ENCODE results near the gene CPNE6. TPM values are rescaled to one million over a fixed set of nuclear protein-coding genes. Genes with fewer than 3 reads are reported as not detected.
A peak's percentile ranks its signal among the peaks of the same experiment; 100 is the strongest.

The CPNE6 gene
- total and polyA plus RNA-seq, 2 of the 13 experiments (the other 11 are each of a cell fraction or from before 2014, with no cell fraction given) = not detected

DNA sequence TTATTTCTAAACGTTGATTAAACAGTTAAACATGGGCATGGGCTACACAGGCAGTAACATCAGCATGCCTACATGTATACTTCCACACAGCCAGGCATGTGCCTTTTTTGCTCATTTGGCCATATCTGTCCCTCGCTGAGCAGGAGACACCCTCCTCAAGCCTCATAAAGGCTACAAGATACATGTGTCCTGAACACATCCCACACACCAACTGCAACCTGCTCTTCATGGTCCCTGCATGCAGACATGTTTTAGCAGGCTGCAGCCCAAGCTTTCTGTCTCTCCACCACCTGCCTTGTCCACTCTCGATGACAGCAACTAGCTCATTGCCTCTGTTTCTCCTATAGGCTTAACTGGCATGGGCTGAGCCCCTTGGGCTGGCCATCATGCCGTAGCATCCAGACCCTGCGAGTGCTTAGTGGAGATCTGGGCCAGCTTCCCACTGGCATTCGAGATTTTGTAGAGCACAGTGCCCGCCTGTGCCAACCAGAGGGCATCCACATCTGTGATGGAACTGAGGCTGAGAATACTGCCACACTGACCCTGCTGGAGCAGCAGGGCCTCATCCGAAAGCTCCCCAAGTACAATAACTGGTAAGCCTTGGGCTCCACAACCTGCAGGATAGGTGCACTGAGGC is 25.3 kb downstream of the CPNE6 start (continued):
- TF ChIP-seq FOXO1 (CRISPR knock-in tag; IDR thresholded peaks at IDR 0.05) = 0 out of 2 replicates have a peak, but pooled peaks have one; percentile 31
- TF ChIP-seq, protein P1, sequence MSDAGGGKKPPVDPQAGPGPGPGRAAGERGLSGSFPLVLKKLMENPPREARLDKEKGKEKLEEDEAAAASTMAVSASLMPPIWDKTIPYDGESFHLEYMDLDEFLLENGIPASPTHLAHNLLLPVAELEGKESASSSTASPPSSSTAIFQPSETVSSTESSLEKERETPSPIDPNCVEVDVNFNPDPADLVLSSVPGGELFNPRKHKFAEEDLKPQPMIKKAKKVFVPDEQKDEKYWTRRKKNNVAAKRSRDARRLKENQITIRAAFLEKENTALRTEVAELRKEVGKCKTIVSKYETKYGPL (CRISPR knock-in tag; IDR thresholded peaks at IDR 0.05) = no peak
- no peak for TF ChIP-seq KDM5A (IDR thresholded peaks at IDR 0.05; ENCODE audit: borderline replicate concordance, low read length)
- no peak for TF ChIP-seq ZEB1 (IDR thresholded peaks at IDR 0.05; ENCODE audit: insufficient replicate concordance, low read depth)
- 0 out of 2 replicates have a peak, but pooled peaks have one; percentile 55 for TF ChIP-seq MZF1 (CRISPR knock-in tag; IDR thresholded peaks at IDR 0.05; ENCODE audit: borderline replicate concordance)
- TF ChIP-seq, protein P2, sequence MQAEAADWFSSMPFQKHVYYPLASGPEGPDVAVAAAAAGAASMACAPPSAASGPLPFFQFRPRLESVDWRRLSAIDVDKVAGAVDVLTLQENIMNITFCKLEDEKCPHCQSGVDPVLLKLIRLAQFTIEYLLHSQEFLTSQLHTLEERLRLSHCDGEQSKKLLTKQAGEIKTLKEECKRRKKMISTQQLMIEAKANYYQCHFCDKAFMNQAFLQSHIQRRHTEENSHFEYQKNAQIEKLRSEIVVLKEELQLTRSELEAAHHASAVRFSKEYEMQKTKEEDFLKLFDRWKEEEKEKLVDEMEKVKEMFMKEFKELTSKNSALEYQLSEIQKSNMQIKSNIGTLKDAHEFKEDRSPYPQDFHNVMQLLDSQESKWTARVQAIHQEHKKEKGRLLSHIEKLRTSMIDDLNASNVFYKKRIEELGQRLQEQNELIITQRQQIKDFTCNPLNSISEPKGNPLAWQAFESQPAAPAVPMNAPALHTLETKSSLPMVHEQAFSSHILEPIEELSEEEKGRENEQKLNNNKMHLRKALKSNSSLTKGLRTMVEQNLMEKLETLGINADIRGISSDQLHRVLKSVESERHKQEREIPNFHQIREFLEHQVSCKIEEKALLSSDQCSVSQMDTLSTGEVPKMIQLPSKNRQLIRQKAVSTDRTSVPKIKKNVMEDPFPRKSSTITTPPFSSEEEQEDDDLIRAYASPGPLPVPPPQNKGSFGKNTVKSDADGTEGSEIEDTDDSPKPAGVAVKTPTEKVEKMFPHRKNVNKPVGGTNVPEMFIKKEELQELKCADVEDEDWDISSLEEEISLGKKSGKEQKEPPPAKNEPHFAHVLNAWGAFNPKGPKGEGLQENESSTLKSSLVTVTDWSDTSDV (CRISPR knock-in tag; IDR thresholded peaks at IDR 0.05) = no peak
- TF ChIP-seq POLR2AphosphoS2 (IDR thresholded peaks at IDR 0.05; ENCODE audit: low read depth, low read length) = no peak
- no peak for TF ChIP-seq MAF1 (CRISPR knock-in tag; IDR thresholded peaks at IDR 0.05; ENCODE audit: borderline replicate concordance)
- no peak for TF ChIP-seq MLLT10 (CRISPR knock-in tag; IDR thresholded peaks at IDR 0.05)
- no peak for TF ChIP-seq ZNF629 (CRISPR knock-in tag; conservative IDR thresholded peaks at IDR 0.05)
- no peak for TF ChIP-seq ZSCAN25 (CRISPR knock-in tag; IDR thresholded peaks at IDR 0.05)
- TF ChIP-seq, protein P3, sequence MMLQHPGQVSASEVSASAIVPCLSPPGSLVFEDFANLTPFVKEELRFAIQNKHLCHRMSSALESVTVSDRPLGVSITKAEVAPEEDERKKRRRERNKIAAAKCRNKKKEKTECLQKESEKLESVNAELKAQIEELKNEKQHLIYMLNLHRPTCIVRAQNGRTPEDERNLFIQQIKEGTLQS (CRISPR knock-in tag; IDR thresholded peaks at IDR 0.05) = peak; percentile 45; the same call in 1 of the 2 replicates
- TF ChIP-seq ZNF225 (CRISPR knock-in tag; IDR thresholded peaks at IDR 0.05) = peak; percentile 95; the same call in 1 of the 2 replicates
- TF ChIP-seq, protein P4, sequence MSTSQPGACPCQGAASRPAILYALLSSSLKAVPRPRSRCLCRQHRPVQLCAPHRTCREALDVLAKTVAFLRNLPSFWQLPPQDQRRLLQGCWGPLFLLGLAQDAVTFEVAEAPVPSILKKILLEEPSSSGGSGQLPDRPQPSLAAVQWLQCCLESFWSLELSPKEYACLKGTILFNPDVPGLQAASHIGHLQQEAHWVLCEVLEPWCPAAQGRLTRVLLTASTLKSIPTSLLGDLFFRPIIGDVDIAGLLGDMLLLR (CRISPR knock-in tag; IDR thresholded peaks at IDR 0.05) = peak; percentile 92
- TF ChIP-seq RFX5 (IDR thresholded peaks at IDR 0.05; ENCODE audit: low read depth, low read length) = no peak
- TF ChIP-seq, protein P5, sequence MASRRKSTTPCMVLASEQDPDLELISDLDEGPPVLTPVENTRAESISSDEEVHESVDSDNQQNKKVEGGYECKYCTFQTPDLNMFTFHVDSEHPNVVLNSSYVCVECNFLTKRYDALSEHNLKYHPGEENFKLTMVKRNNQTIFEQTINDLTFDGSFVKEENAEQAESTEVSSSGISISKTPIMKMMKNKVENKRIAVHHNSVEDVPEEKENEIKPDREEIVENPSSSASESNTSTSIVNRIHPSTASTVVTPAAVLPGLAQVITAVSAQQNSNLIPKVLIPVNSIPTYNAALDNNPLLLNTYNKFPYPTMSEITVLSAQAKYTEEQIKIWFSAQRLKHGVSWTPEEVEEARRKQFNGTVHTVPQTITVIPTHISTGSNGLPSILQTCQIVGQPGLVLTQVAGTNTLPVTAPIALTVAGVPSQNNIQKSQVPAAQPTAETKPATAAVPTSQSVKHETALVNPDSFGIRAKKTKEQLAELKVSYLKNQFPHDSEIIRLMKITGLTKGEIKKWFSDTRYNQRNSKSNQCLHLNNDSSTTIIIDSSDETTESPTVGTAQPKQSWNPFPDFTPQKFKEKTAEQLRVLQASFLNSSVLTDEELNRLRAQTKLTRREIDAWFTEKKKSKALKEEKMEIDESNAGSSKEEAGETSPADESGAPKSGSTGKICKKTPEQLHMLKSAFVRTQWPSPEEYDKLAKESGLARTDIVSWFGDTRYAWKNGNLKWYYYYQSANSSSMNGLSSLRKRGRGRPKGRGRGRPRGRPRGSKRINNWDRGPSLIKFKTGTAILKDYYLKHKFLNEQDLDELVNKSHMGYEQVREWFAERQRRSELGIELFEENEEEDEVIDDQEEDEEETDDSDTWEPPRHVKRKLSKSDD (CRISPR knock-in tag; IDR thresholded peaks at IDR 0.05; ENCODE audit: low read depth) = no peak
- TF ChIP-seq ZNF839 (CRISPR knock-in tag; IDR thresholded peaks at IDR 0.05; ENCODE audit: borderline replicate concordance) = peak; percentile 23; the same call in 1 of the 2 replicates
- TF ChIP-seq, protein P6, sequence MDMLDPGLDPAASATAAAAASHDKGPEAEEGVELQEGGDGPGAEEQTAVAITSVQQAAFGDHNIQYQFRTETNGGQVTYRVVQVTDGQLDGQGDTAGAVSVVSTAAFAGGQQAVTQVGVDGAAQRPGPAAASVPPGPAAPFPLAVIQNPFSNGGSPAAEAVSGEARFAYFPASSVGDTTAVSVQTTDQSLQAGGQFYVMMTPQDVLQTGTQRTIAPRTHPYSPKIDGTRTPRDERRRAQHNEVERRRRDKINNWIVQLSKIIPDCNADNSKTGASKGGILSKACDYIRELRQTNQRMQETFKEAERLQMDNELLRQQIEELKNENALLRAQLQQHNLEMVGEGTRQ (IDR thresholded peaks at IDR 0.05; ENCODE audit: low read depth, low read length) = no peak
- TF ChIP-seq, protein P6 (CRISPR knock-in tag; IDR thresholded peaks at IDR 0.05; ENCODE audit: borderline replicate concordance) = no peak
- no peak for TF ChIP-seq SP4 (CRISPR knock-in tag; IDR thresholded peaks at IDR 0.05)

Measured in HepG2 (cell line).